ENCODE results near the gene NAPSA. TPM values are rescaled to one million over a fixed set of nuclear protein-coding genes. Genes with fewer than 3 reads are reported as not detected.

The NAPSA gene
- total RNA-seq, 1 donor from 2014 or later = 1.6 TPM

GRCh38 chr19:50320596-50320995, 44.8 kb downstream of the NAPSA start:
- TF ChIP-seq CTCF (IDR thresholded peaks at IDR 0.05) = no peak
- no peak for DNase-seq (ENCODE audit: low spot score in 2 of 2)
- intact Hi-C loops (cut with DNase I) = no loop called here
- Histone ChIP-seq H3K36me3 (no peaks in the 10 kb centered on the region), H3K27me3 (no peaks in the 10 kb centered on the region), H3K27ac (no peak overlapping the region), H3K4me1 (no peaks in the 10 kb centered on the region), H3K4me3 (no peak overlapping the region), H3K9me3 (no peaks in the 10 kb centered on the region)

- Histone ChIP-seq H3K9me3 (no peaks in the 10 kb centered on the region), H3K4me3 (no peak overlapping the region), H3K36me3 (no peaks in the 10 kb centered on the region), H3K4me1 (no peaks in the 10 kb centered on the region), H3K27me3 (peaks cover 3% of the 10 kb centered on the region), H3K27ac (no peak overlapping the region)
- DNase-seq (ENCODE audit: low spot score in 2 of 2) = no peak
- no peak for TF ChIP-seq CTCF (IDR thresholded peaks at IDR 0.05)
- intact Hi-C loops (cut with DNase I) = no loop called here
Measured at GRCh38 chr19:50320051-50320450, 45.4 kb downstream of the NAPSA start.

GRCh38 chr19:50319156-50319555, 46.3 kb downstream of the NAPSA start:
- intact Hi-C loops (cut with DNase I) = no loop called here
- TF ChIP-seq CTCF (IDR thresholded peaks at IDR 0.05) = no peak

GRCh38 chr19:50318438-50318837, 47.0 kb downstream of the NAPSA start:
- Histone ChIP-seq H3K27ac (no peak overlapping the region), H3K36me3 (no peaks in the 10 kb centered on the region), H3K27me3 (peaks cover 4% of the 10 kb centered on the region), H3K4me3 (no peak overlapping the region), H3K4me1 (no peaks in the 10 kb centered on the region), H3K9me3 (no peaks in the 10 kb centered on the region)
- no peak for DNase-seq (ENCODE audit: low spot score in 2 of 2)
- no peak for TF ChIP-seq CTCF (IDR thresholded peaks at IDR 0.05)
- intact Hi-C loops (cut with DNase I) = no loop called here

More at GRCh38 chr19:50319156-50319555, 46.3 kb downstream of the NAPSA start:
- Histone ChIP-seq H3K36me3 (no peaks in the 10 kb centered on the region), H3K27ac (no peak overlapping the region), H3K4me3 (no peak overlapping the region), H3K27me3 (peaks cover 4% of the 10 kb centered on the region), H3K4me1 (no peaks in the 10 kb centered on the region), H3K9me3 (no peaks in the 10 kb centered on the region)
- DNase-seq (ENCODE audit: low spot score in 2 of 2) = no peak

- Histone ChIP-seq H3K4me1 (no peaks in the 10 kb centered on the region), H3K9me3 (no peaks in the 10 kb centered on the region), H3K4me3 (no peak overlapping the region), H3K27ac (no peak overlapping the region), H3K27me3 (peaks cover 12% of the 10 kb centered on the region), H3K36me3 (no peaks in the 10 kb centered on the region)
- intact Hi-C loops (cut with DNase I) = no loop called here
- no peak for DNase-seq (ENCODE audit: low spot score in 2 of 2)
- TF ChIP-seq CTCF (IDR thresholded peaks at IDR 0.05) = no peak
Measured at GRCh38 chr19:50317115-50317514, 48.3 kb downstream of the NAPSA start.

GRCh38 chr19:50315773-50316448, 49.5 kb downstream of the NAPSA start:
- no peak overlapping the region for H3K4me3 ChIP-seq
- H3K27me3 ChIP-seq = peaks cover 12% of the 10 kb centered on the region
- no peak overlapping the region for H3K27ac ChIP-seq
- no peak for DNase-seq (ENCODE audit: low spot score in 2 of 2)
- no peaks in the 10 kb centered on the region for H3K36me3 ChIP-seq
- no peak for TF ChIP-seq CTCF (IDR thresholded peaks at IDR 0.05)
- intact Hi-C loops (cut with DNase I) = no loop called here
- H3K9me3 ChIP-seq = no peaks in the 10 kb centered on the region
- no peaks in the 10 kb centered on the region for H3K4me1 ChIP-seq

All from ascending aorta (tissue), 2 donors.